Endothelial cell of umbilical vein (primary cell): ENCODE measurements around the gene SLC26A2. TPM values are rescaled to one million over a fixed set of nuclear protein-coding genes. Genes with fewer than 3 reads are reported as not detected.

ENCODE experiments used
- BruUV-seq: library from RNA; stranded (reverse); fragments of 400-500 nt; replicated peaks from 2 replicates; lab custom pipeline; 2021; lab: Mats Ljungman, UMichigan
- CTCF ChIA-PET: fragments of 300-600, 350-600 bp; sonication (Branson Sonifier 250); formaldehyde crosslinking; loops from one replicate; lab custom pipeline; 2021; ENCODE audit warnings: antibody characterized with exemption, inconsistent platforms; lab: Charles Lee
- POLR2A ChIA-PET: fragments of 300-600, 350-600 bp; sonication (Branson Sonifier 250); formaldehyde crosslinking; loops from one replicate; lab custom pipeline; 2021; ENCODE audit warnings: antibody characterized with exemption, inconsistent platforms; lab: Charles Lee
- DNase-seq: peaks from one replicate; pipeline ENCODE4 v3.0.0-alpha.2; 2011; ENCODE audit warnings: low read depth, low spot score
- FAIRE-seq: peaks from 2 replicates; lab custom pipeline; 2011; peaks lifted over from hg19 to GRCh38; lab: Jason Lieb, UNC
- H2AFZ ChIP-seq: 2 replicates; pipeline ENCODE4 v1.6.0; 2012; ENCODE audit warnings: low read depth, low read length, control low read depth, inconsistent platforms
- H3K27ac ChIP-seq: 2 replicates; pipeline ENCODE4 v1.5.1; 2011; ENCODE audit warnings: low read depth, mild to moderate bottlenecking, control low read depth, low read length, moderate library complexity; ENCODE audit not compliant: insufficient read depth
- H3K27me3 ChIP-seq, 2 experiments: 2 replicates each; pipeline versions ENCODE4 v1.6.0 to v1.6.1; 2011; ENCODE audit warnings: low read length in 2 of 2, mixed read lengths in 1 of 2; ENCODE audit not compliant: control insufficient read depth in 2 of 2, insufficient read depth in 2 of 2
- H3K36me3 ChIP-seq, 2 experiments: 2 replicates in 1 of 2; 3 replicates in 1 of 2; pipeline ENCODE4 v1.5.1; 2011; ENCODE audit warnings: low read length in 2 of 2, mild to moderate bottlenecking in 1 of 2, moderate library complexity in 1 of 2; ENCODE audit not compliant: control insufficient read depth in 2 of 2, insufficient read depth in 2 of 2; ENCODE audit errors: extremely low read depth in 1 of 2
- H3K4me1 ChIP-seq: 3 replicates; pipeline ENCODE4 v1.5.1; 2011; ENCODE audit warnings: mild to moderate bottlenecking, low read length; ENCODE audit not compliant: control insufficient read depth, insufficient read depth; ENCODE audit errors: extremely low read depth
- H3K4me2 ChIP-seq: 2 replicates; pipeline ENCODE4 v1.6.1; 2011; ENCODE audit warnings: low read length, control low read depth, mixed read lengths; ENCODE audit not compliant: insufficient read depth
- H3K4me3 ChIP-seq, 3 experiments: fragments of 200-600 bp in 1 of 3; sonication (generic), shearing (Covaris generic) in 1 of 3; replicated peaks in 1 of 3; 2 replicates each; pipeline ENCODE4 v1.5.1; 2011 to 2016; ENCODE audit warnings: control low read depth in 3 of 3, low read length in 3 of 3, mild to moderate bottlenecking in 2 of 3, inconsistent platforms in 1 of 3, low read depth in 1 of 3, moderate library complexity in 1 of 3; ENCODE audit not compliant: insufficient read depth in 1 of 3
- H3K79me2 ChIP-seq: 2 replicates; pipeline ENCODE4 v1.6.0; 2012; ENCODE audit warnings: low read length, inconsistent platforms; ENCODE audit not compliant: control insufficient read depth, insufficient read depth
- H3K9ac ChIP-seq: replicated peaks from 2 replicates; pipeline ENCODE3; 2011; ENCODE audit warnings: low read length, control low read depth; ENCODE audit not compliant: insufficient read depth; ENCODE audit errors: extremely low read depth
- H3K9me1 ChIP-seq: replicated peaks from 3 replicates; pipeline ENCODE4 v1.6.0; 2011; ENCODE audit warnings: mild to moderate bottlenecking, low read length; ENCODE audit not compliant: control insufficient read depth, insufficient read depth; ENCODE audit errors: extremely low read depth
- H3K9me3 ChIP-seq: replicated peaks from 2 replicates; pipeline ENCODE4 v1.5.1; 2012; ENCODE audit warnings: low read length, inconsistent platforms; ENCODE audit not compliant: control insufficient read depth, insufficient read depth
- H4K20me1 ChIP-seq: replicated peaks from 2 replicates; pipeline ENCODE3; 2011; ENCODE audit warnings: mild to moderate bottlenecking, low read length; ENCODE audit not compliant: control insufficient read depth, insufficient read depth; ENCODE audit errors: extremely low read depth
- CTCF ChIP-seq, 2 donors: IDR thresholded peaks; 1 replicate in 1 of 2; 2 replicates in 1 of 2; pipeline ENCODE4 v1.5.1; 2011; ENCODE audit warnings: low read length in 2 of 2, mild to moderate bottlenecking in 2 of 2, moderate library complexity in 2 of 2, control low read depth in 1 of 2, inconsistent platforms in 1 of 2, low read depth in 1 of 2; ENCODE audit not compliant: insufficient read depth in 1 of 2; ENCODE audit errors: extremely low read depth in 1 of 2
- EZH2 ChIP-seq: IDR thresholded peaks from 2 replicates; pipeline ENCODE4 v1.6.1; 2012; ENCODE audit warnings: borderline replicate concordance, low read depth, mild to moderate bottlenecking, moderate library complexity, low read length, inconsistent platforms; ENCODE audit not compliant: severe bottlenecking
- GATA2 ChIP-seq: IDR thresholded peaks from 2 replicates; pipeline ENCODE4 v1.7.0; 2011; ENCODE audit warnings: low read depth, mild to moderate bottlenecking, moderate library complexity, mixed read lengths, low read length; ENCODE audit not compliant: insufficient read length, insufficient read depth
- JUN ChIP-seq: IDR thresholded peaks from 2 replicates; pipeline ENCODE4 v1.6.1; 2011; ENCODE audit warnings: borderline replicate concordance, low read depth; ENCODE audit not compliant: insufficient read length, insufficient read depth
- MAX ChIP-seq: IDR thresholded peaks from 2 replicates; pipeline ENCODE4 v1.6.1; 2011; ENCODE audit not compliant: insufficient read depth, insufficient read length
- MYC ChIP-seq: IDR thresholded peaks from one replicate; pipeline ENCODE4 v1.6.1; 2011; ENCODE audit warnings: mild to moderate bottlenecking, low read depth, low read length
- POLR2A ChIP-seq: IDR thresholded peaks from 2 replicates; pipeline ENCODE4 v1.6.1; 2012; ENCODE audit warnings: low read depth, mild to moderate bottlenecking, control low read depth, low read length
- POLR2AphosphoS5 ChIP-seq: IDR thresholded peaks from 2 replicates; pipeline ENCODE4 v1.6.1; 2012; ENCODE audit warnings: low read depth, mild to moderate bottlenecking, control low read depth, low read length, moderate library complexity; ENCODE audit not compliant: insufficient read depth
- dilution Hi-C: fragments of 300-500 bp; cut with MboI; formaldehyde crosslinking; loops from one replicate; pipeline ENCODE4 v1.15.0; 2019; ENCODE audit warnings: low sequenced_read_pairs; ENCODE audit not compliant: extremely low pct_ligation_motif_present
- intact Hi-C: fragments of 100-400 bp; cut with micrococcal nuclease; formaldehyde crosslinking; loops from one replicate; pipeline ENCODE4 v1.10.0; 2022
- polyA plus RNA-seq, 4 experiments: library from polyadenylated mRNA; depleted of rRNA in 3 of 4; stranded (reverse) in 3 of 4; unstranded in 1 of 4; fragments of >200 nt; gene quantifications; 2 replicates each; pipeline versions ENCODE4 v1.2.1 to v1.2.3, GENCODE V29; 2011 to 2012; ENCODE audit warnings: missing spikeins in 1 of 4
- total RNA-seq: library from RNA; stranded (reverse); gene quantifications from 2 replicates; pipeline ENCODE4 v1.2.3, GENCODE V29; 2021

Gene SLC26A2
- total and polyA plus RNA-seq, 2 donors (not counting 3 experiments of a cell fraction or from before 2014, with no cell fraction given) = 5.9 to 16.8 TPM

DNA sequence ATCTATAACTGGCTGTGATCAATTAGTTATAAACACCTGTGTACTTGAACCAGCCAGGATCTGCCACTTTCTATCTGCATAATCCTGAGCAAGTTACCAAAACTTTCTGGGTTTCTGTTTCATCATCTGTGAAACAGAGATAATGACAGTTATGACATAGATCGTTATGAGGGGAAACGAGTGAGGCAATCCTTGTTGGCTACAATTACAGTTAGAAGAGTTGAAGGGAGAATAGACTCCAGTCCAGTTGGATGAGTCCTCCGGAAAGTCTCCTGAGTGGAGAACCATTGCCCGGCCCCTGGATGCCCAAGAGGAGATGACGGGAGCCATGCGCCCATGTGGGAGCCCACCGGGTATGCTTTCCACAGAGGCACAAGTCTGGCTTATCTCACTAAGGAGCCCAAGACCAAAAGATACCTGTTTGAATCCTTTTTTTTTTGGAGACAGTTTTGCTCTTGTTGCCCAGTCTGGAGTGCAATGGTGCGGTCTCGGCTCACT lies 20.4 kb upstream of the SLC26A2 start:
- no TSS peak for BruUV-seq
- Histone ChIP-seq H3K27me3 (no peaks in the 10 kb centered on the region), H3K9me1 (no peaks in the 10 kb centered on the region), H3K36me3 (no peaks in the 10 kb centered on the region), H4K20me1 (no peaks in the 10 kb centered on the region), H3K4me2 (no peak overlapping the region), H3K9me3 (no peaks in the 10 kb centered on the region), H3K79me2 (no peaks in the 10 kb centered on the region), H2AFZ (no peak overlapping the region), H3K4me3 (no peak overlapping the region), H3K4me1 (peaks cover 33% of the 10 kb centered on the region), H3K9ac (no peak overlapping the region), H3K27ac (no peak overlapping the region)
- POLR2A ChIA-PET = no interaction called here
- TF ChIP-seq JUN (no peak), CTCF (IDR thresholded peaks at IDR 0.05; ENCODE audit: extremely low read depth in 1 of 2, insufficient read depth in 1 of 2, low read depth in 1 of 2, low read length in 2 of 2) (no peak), MAX (no peak), GATA2 (no peak), EZH2 (no peak), MYC (no peak), POLR2A (no peak), POLR2AphosphoS5 (no peak)
- intact Hi-C loops (no loop called here), dilution Hi-C loops (no loop called here)
- DNase-seq (no peak), FAIRE-seq (no peak)
- CTCF ChIA-PET = interaction anchor here (0.8 to 1.5 kb wide), 6 partner anchors 17 to 279 kb away, joined by 3 to 14 read pairs (median 4); partner anchors contain the start of gene SLC26A2
